Hematopoietic multipotent progenitor cell treated with erythropoietin and hydrocortisone succinate and interleukin-3 and kit ligand, for 17 days (in vitro differentiated cells): ENCODE data around the gene VPS36.
A peak's percentile ranks its signal among the peaks of the same experiment; 100 is the strongest.
"Not testable (repeated sequence)": the region's sequence is repeated elsewhere in the genome, so short reads cannot be mapped to it uniquely, and the experiment has no call there.

ENCODE experiments used
- DNase-seq: peaks from one replicate; pipeline ENCODE4 v3.0.0-alpha.2; 2015; ENCODE audit warnings: low spot score

VPS36 gene

GRCh38 chr13:52450012-52450792 is at the start of gene VPS36:
Gene VPS36 (minus strand): TSS chr13:52450634. CDS start chr13:52450594, 40 bp downstream.
- DNase-seq: peak; percentile 99

GRCh38 chr13:52497979-52498378 is 47.5 kb upstream of the VPS36 start:
- not testable (repeated sequence) for DNase-seq

GRCh38 chr13:52494241-52494640 is 43.8 kb upstream of the VPS36 start:
- not testable (repeated sequence) for DNase-seq

GRCh38 chr13:52491015-52491414 is 40.6 kb upstream of the VPS36 start:
- not testable (repeated sequence) for DNase-seq

- not testable (repeated sequence) for DNase-seq
Observed at GRCh38 chr13:52488763-52489162, 38.3 kb upstream of the VPS36 start.

- not testable (repeated sequence) for DNase-seq
Observed at GRCh38 chr13:52487078-52487477, 36.6 kb upstream of the VPS36 start.

- not testable (repeated sequence) for DNase-seq
Observed at GRCh38 chr13:52480677-52481428, 30.4 kb upstream of the VPS36 start.

GRCh38 chr13:52468487-52468886 is 18.1 kb upstream of the VPS36 start:
- not testable (repeated sequence) for DNase-seq

- no peak for DNase-seq
Observed at GRCh38 chr13:52463526-52463925, 13.1 kb upstream of the VPS36 start.

GRCh38 chr13:52461265-52461664 is 10.8 kb upstream of the VPS36 start:
- no peak for DNase-seq

- DNase-seq: peak; percentile 17
Observed at GRCh38 chr13:52459668-52460067, 9.2 kb upstream of the VPS36 start.

- DNase-seq: peak; percentile 72
Observed at GRCh38 chr13:52455677-52456041, 5.2 kb upstream of the VPS36 start.

GRCh38 chr13:52454820-52455676 is 4.6 kb upstream of the VPS36 start, which contains the start of gene CKAP2:
Gene CKAP2 (plus strand): TSS chr13:52455478. CDS start chr13:52455557, 79 bp downstream.
- DNase-seq: peak; percentile 96

GRCh38 chr13:52454459-52454819 is 4.0 kb upstream of the VPS36 start:
- peak; percentile 73 for DNase-seq

- DNase-seq: peak; percentile 16
Observed at GRCh38 chr13:52452470-52452869, 2.0 kb upstream of the VPS36 start.

GRCh38 chr13:52451135-52451804 is 836 bp upstream of the VPS36 start:
- DNase-seq: no peak

GRCh38 chr13:52450793-52451116 is 321 bp upstream of the VPS36 start:
- DNase-seq: no peak

GRCh38 chr13:52449331-52450011 is 963 bp downstream of the VPS36 start:
- no peak for DNase-seq

GRCh38 chr13:52447815-52448552 is 2.5 kb downstream of the VPS36 start:
- no peak for DNase-seq

GRCh38 chr13:52447354-52447753 is 3.1 kb downstream of the VPS36 start:
- DNase-seq: no peak

GRCh38 chr13:52446265-52446664 is 4.2 kb downstream of the VPS36 start:
- DNase-seq: no peak
